ENCODE measurements around the gene KCNMB2. TPM values are rescaled to one million over a fixed set of nuclear protein-coding genes. Genes with fewer than 3 reads are reported as not detected.

The KCNMB2 gene
- total RNA-seq, 1 donor from 2014 or later, result not detected

DNA sequence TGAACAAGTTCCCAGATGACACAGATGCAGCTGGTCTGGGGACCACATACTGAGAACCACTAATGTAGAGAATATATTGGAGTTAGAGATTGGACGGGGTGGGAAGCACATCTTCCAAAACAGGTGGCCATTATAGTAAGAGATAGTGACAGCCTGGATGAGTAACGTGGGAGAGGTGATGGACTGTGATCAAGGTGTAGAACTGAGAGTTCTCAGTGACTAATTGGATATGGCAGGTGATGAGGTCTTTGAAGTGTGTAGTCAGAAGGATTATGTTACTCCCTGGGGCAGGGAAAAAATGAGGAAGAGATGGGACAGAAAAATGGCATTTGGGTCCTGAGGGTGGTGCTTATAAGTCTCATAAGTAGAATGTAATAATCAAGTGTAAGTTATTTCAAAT is 66.6 kb downstream of the KCNMB2 start:
- DNase-seq (ENCODE audit: low spot score), result no peak
- no peak overlapping the region for H3K4me3 Mint-ChIP-seq (ENCODE audit: low read depth)
- no peaks in the 10 kb centered on the region for H3K9me3 Mint-ChIP-seq
- intact Hi-C loops (cut with micrococcal nuclease), result no loop called here
- no peaks in the 10 kb centered on the region for H3K27me3 Mint-ChIP-seq (ENCODE audit: low read depth)
- H3K4me1 Mint-ChIP-seq (ENCODE audit: low read depth), result no peaks in the 10 kb centered on the region
- no peak overlapping the region for H3K27ac Mint-ChIP-seq
- no peaks in the 10 kb centered on the region for H3K36me3 Mint-ChIP-seq (ENCODE audit: low read depth)

DNA sequence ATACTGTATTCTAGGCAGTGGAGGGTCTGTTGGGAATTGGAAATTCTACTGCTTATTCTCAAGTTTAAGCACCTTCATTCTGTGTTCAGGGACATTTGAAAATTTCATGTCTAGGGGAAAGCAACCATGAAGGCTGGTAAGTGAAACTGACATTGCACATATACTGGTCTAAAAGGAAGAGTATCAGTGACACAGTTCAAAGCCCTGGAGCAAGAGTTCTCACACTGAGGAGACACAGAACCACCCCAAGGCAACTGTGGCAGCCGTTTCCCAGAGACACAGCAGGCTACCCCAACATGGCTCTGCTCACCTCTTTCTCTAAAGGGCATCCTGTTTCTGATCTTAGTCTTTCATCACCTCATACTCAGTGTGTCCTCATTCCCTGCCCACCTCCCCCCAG is 67.5 kb downstream of the KCNMB2 start:
- no peaks in the 10 kb centered on the region for H3K9me3 Mint-ChIP-seq
- H3K27ac Mint-ChIP-seq, result no peak overlapping the region
- intact Hi-C loops (cut with micrococcal nuclease), result no loop called here
- H3K36me3 Mint-ChIP-seq (ENCODE audit: low read depth), result no peaks in the 10 kb centered on the region
- DNase-seq (ENCODE audit: low spot score), result no peak
- H3K27me3 Mint-ChIP-seq (ENCODE audit: low read depth), result no peaks in the 10 kb centered on the region
- no peak overlapping the region for H3K4me3 Mint-ChIP-seq (ENCODE audit: low read depth)
- no peaks in the 10 kb centered on the region for H3K4me1 Mint-ChIP-seq (ENCODE audit: low read depth)

DNA sequence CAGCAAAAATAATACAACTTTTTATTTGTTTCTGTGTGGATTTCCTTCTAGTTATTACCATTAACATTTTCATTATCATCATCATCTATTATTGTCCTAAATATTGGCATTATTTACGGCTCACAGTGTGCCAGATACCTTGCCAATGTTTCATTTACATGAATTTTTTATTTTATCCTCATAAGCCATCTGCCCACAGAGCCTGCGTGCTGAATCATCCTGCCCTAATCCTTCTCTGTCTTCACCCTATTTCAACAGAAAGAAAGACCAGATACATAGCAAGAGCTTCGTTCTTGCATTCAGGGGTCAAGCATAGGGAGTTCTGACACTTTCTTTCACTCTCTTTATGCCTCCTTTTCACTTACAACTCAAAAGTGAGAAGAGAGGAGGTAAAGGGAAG is 82.0 kb downstream of the KCNMB2 start:
- Mint-ChIP-seq H3K27ac (no peak overlapping the region), H3K9me3 (no peaks in the 10 kb centered on the region), H3K27me3 (ENCODE audit: low read depth) (no peaks in the 10 kb centered on the region), H3K36me3 (ENCODE audit: low read depth) (no peaks in the 10 kb centered on the region), H3K4me1 (ENCODE audit: low read depth) (no peaks in the 10 kb centered on the region), H3K4me3 (ENCODE audit: low read depth) (no peak overlapping the region)
- DNase-seq (ENCODE audit: low spot score), result no peak
- intact Hi-C loops (cut with micrococcal nuclease), result no loop called here

DNA sequence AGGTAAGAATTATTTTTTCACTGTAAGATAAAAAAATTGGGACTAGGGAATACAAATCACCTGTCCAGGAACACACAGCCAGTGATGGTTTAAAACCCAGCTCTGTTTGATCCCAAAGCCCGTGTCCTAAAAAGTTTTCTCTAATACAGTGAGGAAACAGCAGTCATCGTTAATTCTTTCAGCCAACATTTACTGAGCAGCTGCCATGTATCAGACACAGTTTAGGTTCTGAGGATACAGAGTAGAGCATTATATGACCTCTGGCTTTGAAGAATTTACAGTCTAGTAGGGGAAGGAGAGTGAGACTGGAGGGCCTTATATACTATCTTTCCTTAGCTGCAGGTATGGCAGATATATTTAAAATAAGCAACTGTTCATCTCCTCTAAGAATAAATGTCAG is 82.7 kb downstream of the KCNMB2 start:
- H3K27ac Mint-ChIP-seq, result no peak overlapping the region
- H3K9me3 Mint-ChIP-seq, result no peaks in the 10 kb centered on the region
- H3K36me3 Mint-ChIP-seq (ENCODE audit: low read depth), result no peaks in the 10 kb centered on the region
- H3K27me3 Mint-ChIP-seq (ENCODE audit: low read depth), result no peaks in the 10 kb centered on the region
- no peak overlapping the region for H3K4me3 Mint-ChIP-seq (ENCODE audit: low read depth)
- H3K4me1 Mint-ChIP-seq (ENCODE audit: low read depth), result no peaks in the 10 kb centered on the region
- no peak for DNase-seq (ENCODE audit: low spot score)
- intact Hi-C loops (cut with micrococcal nuclease), result no loop called here

DNA sequence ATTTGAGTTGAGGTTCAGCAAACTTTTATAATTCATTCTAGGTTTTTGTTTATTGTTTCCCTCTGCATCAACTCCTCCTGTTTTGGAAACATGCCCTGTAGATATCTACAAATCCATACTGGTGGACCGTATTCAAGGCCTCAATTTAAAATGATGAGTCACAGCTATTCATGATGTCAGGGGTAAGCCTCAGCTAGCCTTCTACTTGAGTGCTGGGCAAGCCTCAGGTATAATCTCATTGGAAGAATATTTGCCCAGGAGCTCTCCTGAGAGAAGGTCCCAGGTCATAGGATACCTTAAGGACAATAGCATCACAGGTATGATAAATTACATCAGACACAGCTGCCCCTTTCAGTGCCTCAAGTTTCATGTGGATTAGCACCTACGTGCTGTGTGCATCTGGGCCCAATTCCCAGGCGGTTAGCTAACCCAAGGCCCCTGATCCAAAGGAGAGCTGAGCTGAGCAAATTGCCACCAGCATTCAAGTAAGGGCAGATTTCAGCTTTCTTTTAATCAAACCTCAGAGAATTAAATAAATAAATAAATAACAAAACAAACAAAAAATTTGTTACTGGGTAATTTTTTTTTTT is 87.5 kb downstream of the KCNMB2 start:
- intact Hi-C loops (cut with micrococcal nuclease), result no loop called here
- Mint-ChIP-seq H3K36me3 (ENCODE audit: low read depth) (no peaks in the 10 kb centered on the region), H3K27me3 (ENCODE audit: low read depth) (no peaks in the 10 kb centered on the region), H3K4me3 (ENCODE audit: low read depth) (no peak overlapping the region), H3K4me1 (ENCODE audit: low read depth) (no peaks in the 10 kb centered on the region), H3K27ac (no peak overlapping the region), H3K9me3 (no peaks in the 10 kb centered on the region)
- no peak for DNase-seq (ENCODE audit: low spot score)

DNA sequence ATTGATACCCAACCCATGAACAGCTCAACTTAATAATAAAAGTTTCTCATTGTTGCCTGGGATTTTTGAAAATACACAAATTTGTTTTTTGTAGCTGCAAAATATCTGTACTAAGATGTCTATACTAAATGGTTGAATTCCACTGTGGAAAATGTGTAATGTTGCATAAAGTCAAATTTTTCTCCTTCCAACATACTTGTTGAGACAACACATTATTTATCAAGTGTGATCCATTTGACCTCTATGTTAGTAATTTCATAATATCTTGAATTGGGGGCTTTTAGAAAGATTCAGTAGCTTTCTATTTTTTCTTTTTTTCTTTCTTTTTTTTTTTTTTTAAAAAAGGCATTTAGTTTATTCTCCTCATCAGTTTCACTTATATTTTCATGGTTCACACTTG is 88.0 kb downstream of the KCNMB2 start:
- DNase-seq (ENCODE audit: low spot score), result no peak
- H3K4me1 Mint-ChIP-seq (ENCODE audit: low read depth), result no peaks in the 10 kb centered on the region
- no peaks in the 10 kb centered on the region for H3K27me3 Mint-ChIP-seq (ENCODE audit: low read depth)
- no peaks in the 10 kb centered on the region for H3K9me3 Mint-ChIP-seq
- H3K4me3 Mint-ChIP-seq (ENCODE audit: low read depth), result no peak overlapping the region
- H3K27ac Mint-ChIP-seq, result no peak overlapping the region
- intact Hi-C loops (cut with micrococcal nuclease), result no loop called here
- no peaks in the 10 kb centered on the region for H3K36me3 Mint-ChIP-seq (ENCODE audit: low read depth)

DNA sequence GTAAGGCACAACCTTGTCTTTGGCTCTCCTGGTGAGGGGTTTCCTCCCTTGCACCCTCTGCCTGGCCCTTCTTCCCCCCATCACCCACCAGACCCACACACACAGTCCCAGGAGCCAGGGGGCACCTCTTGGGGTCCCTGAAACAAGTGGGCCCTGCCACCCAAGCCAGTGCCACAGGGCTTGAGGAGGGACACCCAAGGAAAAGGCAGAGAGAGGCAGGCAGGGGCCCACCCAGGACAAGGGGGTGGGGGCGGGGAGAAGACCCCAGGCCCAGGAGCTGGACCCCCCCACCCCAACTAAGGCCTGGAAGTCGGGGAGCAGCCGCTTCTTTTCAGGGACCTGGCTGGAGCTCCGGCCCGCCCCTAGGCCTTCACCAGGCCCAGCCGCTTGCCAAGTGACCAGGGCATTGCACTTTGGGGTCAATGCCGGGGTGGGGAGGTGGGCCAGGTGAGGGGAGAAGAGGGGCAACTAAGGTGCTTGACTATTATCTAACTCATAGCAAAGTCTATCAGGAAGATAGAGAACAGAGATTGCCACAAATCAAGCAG is 88.9 kb downstream of the KCNMB2 start:
- no peak for DNase-seq (ENCODE audit: low spot score)
- Mint-ChIP-seq H3K4me1 (ENCODE audit: low read depth) (no peaks in the 10 kb centered on the region), H3K9me3 (no peaks in the 10 kb centered on the region), H3K4me3 (ENCODE audit: low read depth) (no peak overlapping the region), H3K36me3 (ENCODE audit: low read depth) (no peaks in the 10 kb centered on the region), H3K27me3 (ENCODE audit: low read depth) (no peaks in the 10 kb centered on the region), H3K27ac (no peak overlapping the region)
- intact Hi-C loops (cut with micrococcal nuclease), result no loop called here

DNA sequence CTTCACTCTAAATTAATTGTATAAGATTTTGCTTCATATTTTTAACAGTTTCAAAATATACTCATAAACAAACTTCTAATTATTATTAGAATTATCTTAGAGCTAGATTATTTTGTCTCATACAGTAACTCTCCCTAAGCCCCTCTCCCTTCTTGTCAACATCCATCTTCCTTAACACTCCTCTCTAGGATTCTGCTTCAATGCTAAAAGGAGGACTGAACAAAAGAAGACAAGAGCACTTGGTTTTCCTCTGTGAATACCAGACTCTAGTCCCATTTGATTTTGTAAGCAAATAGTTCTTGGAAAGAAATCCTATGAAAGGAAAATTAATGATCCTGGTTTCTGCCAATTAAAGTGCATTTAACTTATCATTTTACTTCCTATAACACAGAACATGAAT is 91.8 kb downstream of the KCNMB2 start:
- Mint-ChIP-seq H3K27ac (no peak overlapping the region), H3K4me3 (ENCODE audit: low read depth) (no peak overlapping the region), H3K9me3 (no peaks in the 10 kb centered on the region), H3K4me1 (ENCODE audit: low read depth) (no peaks in the 10 kb centered on the region), H3K36me3 (ENCODE audit: low read depth) (no peaks in the 10 kb centered on the region), H3K27me3 (ENCODE audit: low read depth) (no peaks in the 10 kb centered on the region)
- no peak for DNase-seq (ENCODE audit: low spot score)
- intact Hi-C loops (cut with micrococcal nuclease), result no loop called here

DNA sequence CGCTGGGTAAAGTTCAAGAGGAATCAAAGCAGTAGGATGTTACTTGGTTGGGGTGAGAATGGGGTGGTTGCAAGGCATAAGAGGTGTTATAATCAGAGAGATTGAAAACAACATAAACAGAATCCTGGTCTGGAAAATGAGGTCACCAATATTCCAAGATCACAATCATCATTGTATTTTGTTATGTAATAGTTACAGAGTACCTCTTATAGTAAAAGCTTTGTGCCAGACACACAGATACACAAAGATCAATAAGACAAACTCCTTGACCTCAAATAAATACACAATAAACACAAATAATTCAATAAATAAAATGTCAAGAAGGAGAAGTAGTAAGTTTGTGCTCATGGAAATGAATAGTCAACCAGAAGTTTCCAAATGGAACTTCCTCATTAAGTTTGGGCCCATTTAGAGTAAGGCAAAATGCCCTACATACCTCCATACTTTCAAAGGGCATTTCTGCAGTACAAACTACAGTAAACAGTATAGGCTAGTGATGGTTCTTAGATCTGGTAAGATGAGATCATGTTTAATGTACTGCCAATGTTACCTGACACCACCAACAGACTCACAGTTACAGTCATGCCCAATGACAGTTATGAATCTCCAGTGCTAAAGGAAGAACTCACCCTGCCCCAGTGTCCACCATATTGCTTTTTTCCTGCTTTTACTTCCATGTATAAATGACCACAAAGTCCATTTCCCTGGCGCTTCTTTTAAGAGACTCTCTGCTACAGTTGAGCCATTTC is 93.4 kb downstream of the KCNMB2 start:
- Mint-ChIP-seq H3K27me3 (ENCODE audit: low read depth) (no peaks in the 10 kb centered on the region), H3K36me3 (ENCODE audit: low read depth) (no peaks in the 10 kb centered on the region), H3K27ac (no peak overlapping the region), H3K9me3 (peaks cover 6% of the 10 kb centered on the region), H3K4me1 (ENCODE audit: low read depth) (no peaks in the 10 kb centered on the region), H3K4me3 (ENCODE audit: low read depth) (no peak overlapping the region)
- no peak for DNase-seq (ENCODE audit: low spot score)
- intact Hi-C loops (cut with micrococcal nuclease), result no loop called here

DNA sequence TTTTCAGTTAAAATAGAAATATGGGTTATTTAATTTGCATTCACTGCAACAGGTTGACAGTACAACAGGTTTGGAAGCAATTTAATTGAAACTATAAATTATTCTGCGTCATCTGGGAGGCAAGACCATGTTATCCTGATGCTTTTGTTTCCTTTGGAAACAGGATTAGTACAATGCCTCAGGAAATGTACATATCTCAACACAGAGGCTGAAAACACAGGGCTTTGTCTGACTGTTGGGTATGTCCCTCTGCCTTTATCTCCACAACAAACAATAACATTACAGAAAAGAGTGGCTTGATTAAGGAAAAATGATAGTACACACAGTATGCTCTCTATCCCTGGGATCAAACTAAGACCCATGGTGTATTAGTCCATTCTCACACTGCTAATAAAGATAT is 95.7 kb downstream of the KCNMB2 start:
- H3K9me3 Mint-ChIP-seq, result peaks cover 6% of the 10 kb centered on the region
- intact Hi-C loops (cut with micrococcal nuclease), result no loop called here
- no peak for DNase-seq (ENCODE audit: low spot score)
- H3K36me3 Mint-ChIP-seq (ENCODE audit: low read depth), result no peaks in the 10 kb centered on the region
- H3K27me3 Mint-ChIP-seq (ENCODE audit: low read depth), result no peaks in the 10 kb centered on the region
- no peak overlapping the region for H3K4me3 Mint-ChIP-seq (ENCODE audit: low read depth)
- H3K4me1 Mint-ChIP-seq (ENCODE audit: low read depth), result no peaks in the 10 kb centered on the region
- no peak overlapping the region for H3K27ac Mint-ChIP-seq

DNA sequence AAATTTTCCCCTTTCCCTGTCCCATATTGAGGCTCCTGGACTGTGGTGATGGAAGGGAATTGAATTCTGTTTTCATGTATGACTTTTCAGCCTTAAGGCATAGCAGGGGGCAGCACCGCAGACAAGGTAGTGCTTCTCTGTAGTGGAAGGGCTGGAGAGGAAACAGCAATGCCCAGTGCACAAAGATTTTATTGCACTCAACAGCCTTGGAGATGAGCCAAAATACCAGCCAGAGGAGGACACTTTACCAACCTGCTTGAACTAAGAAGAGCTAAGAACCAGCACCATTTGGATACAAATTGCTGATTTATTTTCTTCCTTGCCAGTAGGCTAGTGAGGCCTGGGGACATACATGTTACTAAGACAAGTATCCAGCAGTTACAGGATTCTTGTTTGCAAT is 98.7 kb downstream of the KCNMB2 start:
- no peak for DNase-seq (ENCODE audit: low spot score)
- H3K9me3 Mint-ChIP-seq, result peaks cover 6% of the 10 kb centered on the region
- no peak overlapping the region for H3K4me3 Mint-ChIP-seq (ENCODE audit: low read depth)
- H3K36me3 Mint-ChIP-seq (ENCODE audit: low read depth), result no peaks in the 10 kb centered on the region
- no peaks in the 10 kb centered on the region for H3K27me3 Mint-ChIP-seq (ENCODE audit: low read depth)
- intact Hi-C loops (cut with micrococcal nuclease), result no loop called here
- H3K27ac Mint-ChIP-seq, result no peak overlapping the region
- no peaks in the 10 kb centered on the region for H3K4me1 Mint-ChIP-seq (ENCODE audit: low read depth)

DNA sequence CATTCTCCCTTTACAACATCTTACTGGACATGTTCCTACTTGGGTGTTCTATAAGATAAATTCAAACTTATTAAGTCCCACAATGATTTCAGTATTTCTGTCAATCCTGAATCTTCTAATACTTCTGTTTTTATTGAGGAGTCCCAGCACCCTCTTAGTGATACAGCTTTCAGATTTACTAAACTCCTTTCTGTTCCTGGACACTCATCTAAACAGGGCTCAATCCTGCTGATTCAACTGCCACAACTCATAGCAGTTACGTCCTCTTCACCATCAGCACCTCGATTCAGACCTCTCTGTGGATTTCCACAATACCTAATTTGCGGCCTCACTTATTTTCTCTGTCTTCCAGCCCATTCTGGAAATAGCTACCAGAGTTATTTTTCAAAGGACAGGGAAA is 101.6 kb downstream of the KCNMB2 start:
- Mint-ChIP-seq H3K9me3 (peaks cover 6% of the 10 kb centered on the region), H3K4me1 (ENCODE audit: low read depth) (no peaks in the 10 kb centered on the region), H3K4me3 (ENCODE audit: low read depth) (no peak overlapping the region), H3K27ac (no peak overlapping the region), H3K27me3 (ENCODE audit: low read depth) (no peaks in the 10 kb centered on the region), H3K36me3 (ENCODE audit: low read depth) (no peaks in the 10 kb centered on the region)
- intact Hi-C loops (cut with micrococcal nuclease), result no loop called here
- no peak for DNase-seq (ENCODE audit: low spot score)

DNA sequence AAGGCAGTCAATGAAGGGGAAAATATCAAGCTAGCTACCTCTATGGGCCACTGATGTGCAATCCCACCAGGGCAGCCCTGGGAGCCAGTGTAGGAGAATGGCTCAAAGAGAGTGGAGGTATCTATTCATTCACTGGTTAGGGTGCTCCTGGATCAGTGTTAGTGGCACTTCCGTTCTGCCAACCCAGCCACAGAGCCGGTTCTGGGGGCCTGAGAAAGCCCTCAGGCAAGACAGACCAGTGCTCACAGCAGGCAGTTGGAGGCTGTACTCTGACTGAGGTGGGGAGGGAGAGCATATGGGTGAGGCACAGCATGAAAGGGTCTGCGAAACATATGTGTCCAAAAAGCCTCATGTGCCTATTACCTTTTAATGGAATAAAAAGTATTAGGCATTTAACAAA is 109.3 kb downstream of the KCNMB2 start:
- DNase-seq (ENCODE audit: low spot score), result no peak
- no peaks in the 10 kb centered on the region for H3K27me3 Mint-ChIP-seq (ENCODE audit: low read depth)
- intact Hi-C loops (cut with micrococcal nuclease), result no loop called here
- H3K4me1 Mint-ChIP-seq (ENCODE audit: low read depth), result no peaks in the 10 kb centered on the region
- H3K9me3 Mint-ChIP-seq, result no peaks in the 10 kb centered on the region
- no peaks in the 10 kb centered on the region for H3K36me3 Mint-ChIP-seq (ENCODE audit: low read depth)
- H3K27ac Mint-ChIP-seq, result no peak overlapping the region
- no peak overlapping the region for H3K4me3 Mint-ChIP-seq (ENCODE audit: low read depth)

All from activated T-helper 2 cell treated with anti-CD3 and anti-CD28 coated beads, Interferon-gamma antibody, Interleukin-2, Interleukin-4, amounts not matched to agents 10 μg/mL and 5 μg/mL and 100 μg/mL, durations not matched to agents 14 hours and 24 hours and 36 hours (primary cell).